Sigmoid colon (tissue), 4 donors: Measurements from ENCODE around the gene MRPS35.

Experiments
- CTCF ChIP-seq, 4 experiments: fragments of 450-650 bp in 3 of 4; fragments of 200-600 bp in 1 of 4; IDR thresholded peaks; one replicate each; pipeline ENCODE4 v1.5.1; 2016 to 2019; ENCODE audit warnings: antibody characterized with exemption in 4 of 4, mild to moderate bottlenecking in 3 of 4, moderate library complexity in 2 of 4
- EP300 ChIP-seq, 4 donors: sonication (generic); formaldehyde crosslinking; IDR thresholded peaks; one replicate each; pipeline ENCODE4 v1.6.1; 2017; ENCODE audit warnings: antibody characterized with exemption in 4 of 4
- POLR2A ChIP-seq, 2 donors: fragments of 450-650 bp; IDR thresholded peaks; one replicate each; pipeline ENCODE4 v1.6.1; 2016; ENCODE audit warnings: antibody characterized with exemption in 2 of 2, mild to moderate bottlenecking in 2 of 2, moderate library complexity in 2 of 2
- POLR2AphosphoS5 ChIP-seq, 4 donors: sonication (generic); formaldehyde crosslinking; IDR thresholded peaks; one replicate each; pipeline ENCODE4 v1.6.1; 2017; ENCODE audit warnings: antibody characterized with exemption in 4 of 4

- TF ChIP-seq CTCF (IDR thresholded peaks at IDR 0.05), result no peak
- no peak for TF ChIP-seq POLR2A (IDR thresholded peaks at IDR 0.05)
- TF ChIP-seq EP300 (IDR thresholded peaks at IDR 0.05), result no peak
- no peak for TF ChIP-seq POLR2AphosphoS5 (IDR thresholded peaks at IDR 0.05)
Measured at GRCh38 chr12:27688671-27689070, 22.0 kb upstream of the MRPS35 start.
